RWPE2 (cell line): ENCODE measurements around the gene OR4E1.

Source experiments
- ATAC-seq: fragments of 200-7000 bp; cut with Tn5 transposase; 3 replicates; pipeline ENCODE4 v1.9.1; 2021; ENCODE audit warnings: low read depth
- DNase-seq: peaks from one replicate; pipeline ENCODE4 v3.0.0-alpha.2; 2020; ENCODE audit warnings: low spot score
- H3K27ac ChIP-seq: fragments of 450-650 bp; 2 replicates; pipeline ENCODE4 v1.5.1; 2017; ENCODE audit warnings: mild to moderate bottlenecking; ENCODE audit not compliant: poor library complexity, severe bottlenecking
- H3K27me3 ChIP-seq: fragments of 250-450 bp; sonication (Bioruptor Pico); 2 replicates; pipeline ENCODE4 v1.5.1; 2021; ENCODE audit warnings: mild to moderate bottlenecking, moderate library complexity; ENCODE audit not compliant: insufficient read depth, poor library complexity, severe bottlenecking
- H3K36me3 ChIP-seq: fragments of 250-450 bp; sonication (Bioruptor Pico); 2 replicates; pipeline ENCODE4 v1.5.1; 2020; ENCODE audit warnings: low read depth, mild to moderate bottlenecking, moderate library complexity
- H3K4me1 ChIP-seq: fragments of 250-450 bp; sonication (Bioruptor Pico); 2 replicates; pipeline ENCODE4 v1.5.1; 2021; ENCODE audit warnings: mild to moderate bottlenecking, moderate library complexity; ENCODE audit not compliant: insufficient read depth, poor library complexity, severe bottlenecking
- H3K4me3 ChIP-seq: fragments of 250-450 bp; sonication (Bioruptor Pico); 2 replicates; pipeline ENCODE4 v1.5.1; 2021; ENCODE audit warnings: mild to moderate bottlenecking, moderate library complexity; ENCODE audit not compliant: severe bottlenecking
- H3K9me3 ChIP-seq: fragments of 250-450 bp; sonication (Bioruptor Pico); 2 replicates; pipeline ENCODE4 v1.5.1; 2021; ENCODE audit warnings: mild to moderate bottlenecking, moderate library complexity; ENCODE audit not compliant: severe bottlenecking
- CTCF ChIP-seq: fragments of 450-650 bp; IDR thresholded peaks from one replicate; pipeline ENCODE4 v1.5.1; 2017; ENCODE audit warnings: mild to moderate bottlenecking, moderate library complexity; ENCODE audit not compliant: poor library complexity, severe bottlenecking

Gene OR4E1

GRCh38 chr14:21626491-21627230 is 47.0 kb downstream of the OR4E1 start:
- Histone ChIP-seq H3K27me3 (peaks cover 7% of the 10 kb centered on the region), H3K4me3 (no peak overlapping the region)

More at GRCh38 chr14:21626491-21627230, 47.0 kb downstream of the OR4E1 start:
- Histone ChIP-seq H3K9me3 (no peaks in the 10 kb centered on the region), H3K36me3 (no peaks in the 10 kb centered on the region), H3K27ac (no peak overlapping the region), H3K4me1 (no peaks in the 10 kb centered on the region)
- no peak for TF ChIP-seq CTCF
- no peak for DNase-seq
- peak; percentile 53; the same call in 2 of the 3 replicates for ATAC-seq
